NCI-H69 (cell line): Measurements from ENCODE around the gene BEND6.
A peak's percentile ranks its signal among the peaks of the same experiment; 100 is the strongest.

Experiments
- DNase-seq: peaks from one replicate; lab custom pipeline; 2025; lab: John Stamatoyannopoulos, UW

The BEND6 gene

GRCh38 chr6:56940977-56941376, 13.9 kb upstream of the BEND6 start:
- DNase-seq = no peak

- no peak for DNase-seq
Observed at GRCh38 chr6:56944661-56945060, 10.2 kb upstream of the BEND6 start.

- DNase-seq = no peak
Observed at GRCh38 chr6:56946368-56946767, 8.5 kb upstream of the BEND6 start.

- DNase-seq = no peak
Observed at GRCh38 chr6:56947924-56948323, 7.0 kb upstream of the BEND6 start.

GRCh38 chr6:56949265-56949664, 5.6 kb upstream of the BEND6 start:
- DNase-seq = no peak

GRCh38 chr6:56949925-56950495, 4.9 kb upstream of the BEND6 start:
- no peak for DNase-seq

GRCh38 chr6:56951049-56951831, 3.7 kb upstream of the BEND6 start:
- DNase-seq = no peak

GRCh38 chr6:56953597-56954402, 1.1 kb upstream of the BEND6 start:
- peak; percentile 44 for DNase-seq

GRCh38 chr6:56955171-56956155, 556 bp downstream of the BEND6 start:
- DNase-seq = peak; percentile 93

- DNase-seq = no peak
Observed at GRCh38 chr6:56956491-56956890, 1.6 kb downstream of the BEND6 start.

- no peak for DNase-seq
Observed at GRCh38 chr6:56957856-56958255, 2.9 kb downstream of the BEND6 start.

- no peak for DNase-seq
Observed at GRCh38 chr6:56958481-56958880, 3.6 kb downstream of the BEND6 start.

GRCh38 chr6:56959094-56959493, 4.2 kb downstream of the BEND6 start:
- DNase-seq = no peak

GRCh38 chr6:56959938-56960337, 5.0 kb downstream of the BEND6 start:
- no peak for DNase-seq

GRCh38 chr6:56961151-56961550, 6.2 kb downstream of the BEND6 start:
- no peak for DNase-seq

GRCh38 chr6:56962441-56962840, 7.5 kb downstream of the BEND6 start:
- DNase-seq = peak; percentile 13

- DNase-seq = no peak
Observed at GRCh38 chr6:56963043-56963442, 8.1 kb downstream of the BEND6 start.

- no peak for DNase-seq
Observed at GRCh38 chr6:56963793-56964192, 8.9 kb downstream of the BEND6 start.

- no peak for DNase-seq
Observed at GRCh38 chr6:56965126-56965525, 10.2 kb downstream of the BEND6 start.

GRCh38 chr6:56970849-56971248, 15.9 kb downstream of the BEND6 start:
- DNase-seq = no peak

- no peak for DNase-seq
Observed at GRCh38 chr6:56977192-56977591, 22.3 kb downstream of the BEND6 start.

- DNase-seq = no peak
Observed at GRCh38 chr6:56978530-56978929, 23.6 kb downstream of the BEND6 start.
